BE2C (cell line): ENCODE results near the gene MYO5B.

Source experiments
- DNase-seq: peaks from one replicate; pipeline ENCODE4 v3.0.0-alpha.2; 2020
- H3K27me3 ChIP-seq: fragments of 250-450 bp; sonication (Bioruptor Pico); 2 replicates; pipeline ENCODE4 v1.5.1; 2020; ENCODE audit warnings: mild to moderate bottlenecking
- H3K36me3 ChIP-seq: fragments of 250-450 bp; sonication (Bioruptor Pico); 2 replicates; pipeline ENCODE4 v1.5.1; 2020; ENCODE audit warnings: mild to moderate bottlenecking
- H3K4me1 ChIP-seq: fragments of 250-450 bp; sonication (Bioruptor Pico); 2 replicates; pipeline ENCODE4 v1.5.1; 2020
- H3K4me3 ChIP-seq: 2 replicates; pipeline ENCODE4 v1.5.1; 2011; ENCODE audit warnings: low read depth, low read length
- H3K9me3 ChIP-seq: fragments of 250-450 bp; sonication (Bioruptor Pico); 2 replicates; pipeline ENCODE4 v1.5.1; 2020
- TF ChIP-seq, protein P1 (sequence below): IDR thresholded peaks from 2 replicates; pipeline ENCODE4 v1.5.1; 2012; ENCODE audit warnings: mild to moderate bottlenecking, low read depth, low read length

Gene MYO5B

DNA sequence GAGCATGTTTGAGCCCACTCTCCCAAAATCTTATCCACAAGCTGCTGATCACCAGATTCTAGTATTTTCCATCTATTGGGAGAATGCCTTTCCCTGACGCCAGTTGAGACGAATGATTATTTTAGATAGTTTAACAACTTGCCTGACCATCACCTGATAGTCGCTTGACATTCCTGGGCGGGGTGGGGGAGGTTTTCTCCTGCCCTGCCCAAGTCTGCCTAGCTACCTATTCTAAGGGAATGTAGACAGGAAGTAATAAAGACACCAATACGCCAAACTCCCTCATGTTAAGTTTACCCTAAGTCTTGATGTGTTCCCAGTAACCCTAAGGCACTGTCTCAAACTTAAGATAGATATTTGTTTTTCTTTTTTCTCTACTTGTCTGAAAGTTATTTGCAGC, 377.0 kb downstream of the MYO5B start:
- Histone ChIP-seq H3K4me1 (no peaks in the 10 kb centered on the region), H3K9me3 (no peaks in the 10 kb centered on the region), H3K27me3 (no peaks in the 10 kb centered on the region), H3K36me3 (no peaks in the 10 kb centered on the region), H3K4me3 (no peak overlapping the region)
- TF ChIP-seq, protein P1, sequence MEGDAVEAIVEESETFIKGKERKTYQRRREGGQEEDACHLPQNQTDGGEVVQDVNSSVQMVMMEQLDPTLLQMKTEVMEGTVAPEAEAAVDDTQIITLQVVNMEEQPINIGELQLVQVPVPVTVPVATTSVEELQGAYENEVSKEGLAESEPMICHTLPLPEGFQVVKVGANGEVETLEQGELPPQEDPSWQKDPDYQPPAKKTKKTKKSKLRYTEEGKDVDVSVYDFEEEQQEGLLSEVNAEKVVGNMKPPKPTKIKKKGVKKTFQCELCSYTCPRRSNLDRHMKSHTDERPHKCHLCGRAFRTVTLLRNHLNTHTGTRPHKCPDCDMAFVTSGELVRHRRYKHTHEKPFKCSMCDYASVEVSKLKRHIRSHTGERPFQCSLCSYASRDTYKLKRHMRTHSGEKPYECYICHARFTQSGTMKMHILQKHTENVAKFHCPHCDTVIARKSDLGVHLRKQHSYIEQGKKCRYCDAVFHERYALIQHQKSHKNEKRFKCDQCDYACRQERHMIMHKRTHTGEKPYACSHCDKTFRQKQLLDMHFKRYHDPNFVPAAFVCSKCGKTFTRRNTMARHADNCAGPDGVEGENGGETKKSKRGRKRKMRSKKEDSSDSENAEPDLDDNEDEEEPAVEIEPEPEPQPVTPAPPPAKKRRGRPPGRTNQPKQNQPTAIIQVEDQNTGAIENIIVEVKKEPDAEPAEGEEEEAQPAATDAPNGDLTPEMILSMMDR = no peak
- DNase-seq = no peak

GRCh38 chr18:49815927-49816326, 379.0 kb downstream of the MYO5B start:
- Histone ChIP-seq H3K9me3 (no peaks in the 10 kb centered on the region), H3K4me1 (no peaks in the 10 kb centered on the region), H3K36me3 (no peaks in the 10 kb centered on the region), H3K27me3 (no peaks in the 10 kb centered on the region), H3K4me3 (no peak overlapping the region)
- TF ChIP-seq, protein P1 = no peak
- no peak for DNase-seq

DNA sequence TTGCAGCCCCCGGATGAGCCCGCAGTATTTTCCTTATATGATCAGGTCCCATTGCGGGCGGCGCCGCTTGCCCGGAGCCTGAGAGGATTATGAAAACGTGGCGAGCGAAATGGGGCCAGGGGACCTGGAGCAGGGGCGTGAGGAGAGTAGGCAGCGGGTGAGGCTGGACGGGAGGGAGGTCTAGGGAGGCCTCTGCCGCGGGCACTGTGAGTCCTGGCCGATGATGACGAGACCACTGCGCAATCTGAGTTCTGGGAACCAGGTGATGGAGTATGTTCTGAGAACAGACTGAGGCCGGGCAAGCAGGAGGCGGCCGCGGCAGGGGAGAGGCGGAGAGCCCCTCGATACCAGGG, 380.8 kb downstream of the MYO5B start:
- TF ChIP-seq, protein P1 = no peak
- Histone ChIP-seq H3K27me3 (no peaks in the 10 kb centered on the region), H3K4me3 (peak overlapping the region; percentile 80), H3K9me3 (no peaks in the 10 kb centered on the region), H3K36me3 (no peaks in the 10 kb centered on the region), H3K4me1 (no peaks in the 10 kb centered on the region)
- peak; percentile 50 for DNase-seq

DNA sequence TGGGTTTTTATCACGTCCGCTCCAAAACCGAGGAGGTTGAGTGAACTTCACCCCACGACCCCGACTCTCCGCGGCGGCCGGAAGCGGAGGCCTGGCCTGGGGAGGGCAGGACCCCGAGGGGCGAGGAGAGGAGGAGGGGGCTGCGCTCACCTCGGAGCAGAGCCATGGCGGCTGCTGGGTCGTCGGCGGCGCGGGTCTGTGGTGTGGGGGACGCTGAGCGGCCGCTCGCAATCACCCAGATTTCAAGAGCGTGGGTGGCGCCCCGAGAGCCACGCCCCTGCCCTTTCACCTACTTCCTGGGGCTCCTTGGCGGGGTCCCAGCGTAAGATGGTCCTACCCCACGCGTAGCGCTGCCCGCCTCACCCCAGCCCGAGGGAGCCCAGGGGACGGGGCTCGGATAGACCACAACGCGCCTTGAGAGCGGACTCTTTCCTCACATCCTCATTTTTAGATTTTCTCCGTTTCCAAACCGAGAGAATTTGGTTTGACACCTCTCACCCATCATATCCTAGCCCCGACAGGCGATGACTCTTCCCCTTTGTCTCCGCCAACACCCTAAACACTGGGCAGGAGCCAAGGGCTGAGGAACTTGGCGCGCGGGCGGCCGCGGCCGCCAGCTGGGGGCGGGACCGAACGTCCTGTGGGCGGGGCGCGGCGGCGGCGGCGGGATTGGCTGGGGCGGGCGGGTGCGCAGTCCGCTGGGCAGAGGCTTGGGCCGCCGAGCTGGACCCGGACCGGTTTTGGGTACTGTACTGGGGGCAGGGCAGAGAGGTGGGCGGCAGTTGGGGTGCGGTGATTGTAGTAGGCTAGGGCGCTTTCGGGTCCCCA, 381.4 kb downstream of the MYO5B start, which contains the start of gene ACAA2:
ACAA2 (minus strand) TSS at position 215 of the 828 bp plus-strand sequence; CDS start at position 166, 49 bp downstream.
- H3K27me3 ChIP-seq = no peaks in the 10 kb centered on the region
- peak; percentile 73 for DNase-seq
- H3K9me3 ChIP-seq = no peaks in the 10 kb centered on the region
- H3K4me3 ChIP-seq = peak within 1 kb of the TSS; percentile 80
- H3K36me3 ChIP-seq = no peaks in the 10 kb centered on the region
- H3K4me1 ChIP-seq = no peaks in the 10 kb centered on the region
- TF ChIP-seq, protein P1 = no peak

DNA sequence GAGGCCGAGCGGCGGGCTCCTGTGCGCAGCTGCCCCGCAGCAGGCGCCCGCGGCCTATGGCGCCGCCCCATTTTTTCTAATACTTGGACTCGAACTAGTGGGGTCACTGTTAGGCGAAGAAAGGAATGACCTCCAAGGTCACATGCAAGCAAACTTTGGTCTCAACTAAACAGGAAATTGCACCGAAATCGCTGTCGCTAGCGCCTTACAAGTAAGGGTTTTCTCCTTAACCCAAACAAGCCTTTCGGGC, 382.0 kb downstream of the MYO5B start:
- H3K9me3 ChIP-seq = no peaks in the 10 kb centered on the region
- peak; percentile 25 for DNase-seq
- TF ChIP-seq, protein P1 = no peak
- H3K4me3 ChIP-seq = peak overlapping the region; percentile 80
- H3K27me3 ChIP-seq = no peaks in the 10 kb centered on the region
- H3K4me1 ChIP-seq = no peaks in the 10 kb centered on the region
- no peaks in the 10 kb centered on the region for H3K36me3 ChIP-seq

DNA sequence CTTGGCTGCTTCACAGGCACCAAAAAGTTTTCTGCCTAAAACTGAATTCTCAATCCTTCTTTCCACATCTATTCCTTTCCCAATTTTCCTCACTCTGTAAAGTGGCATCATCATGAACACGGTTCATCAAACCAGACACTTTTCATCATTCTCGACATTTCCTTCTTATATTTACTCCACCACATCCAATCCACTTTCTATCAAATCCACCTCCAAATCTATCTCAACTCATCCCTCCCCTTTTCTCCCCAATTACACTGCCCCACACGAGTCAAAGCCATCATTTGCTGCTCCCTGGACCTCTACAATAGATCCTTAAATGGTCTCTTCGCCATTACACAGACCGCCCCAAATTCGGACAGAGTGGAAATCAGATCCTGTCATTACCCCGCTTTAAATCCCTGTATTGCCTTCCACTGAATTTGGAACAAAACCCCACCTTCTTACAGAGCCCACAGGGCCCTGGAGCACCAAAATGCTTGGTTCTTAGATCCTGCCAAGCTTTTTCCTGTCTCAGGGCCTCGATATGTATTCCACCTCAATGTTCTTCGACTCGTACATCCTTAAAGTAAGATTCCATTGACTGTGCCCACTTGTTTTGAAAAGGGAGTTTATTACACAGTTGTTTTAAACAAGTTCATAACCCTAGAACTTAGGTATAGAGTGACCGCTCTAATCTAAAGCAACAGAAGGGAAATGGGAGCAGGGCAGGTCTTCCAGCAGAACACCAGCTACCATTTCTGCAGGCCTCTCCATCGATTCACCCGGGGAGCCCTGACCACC, 382.5 kb downstream of the MYO5B start:
- Histone ChIP-seq H3K4me1 (no peaks in the 10 kb centered on the region), H3K4me3 (peak overlapping the region; percentile 80), H3K27me3 (no peaks in the 10 kb centered on the region), H3K36me3 (no peaks in the 10 kb centered on the region), H3K9me3 (no peaks in the 10 kb centered on the region)
- TF ChIP-seq, protein P1 = no peak
- no peak for DNase-seq
